GDM1 (cell line): ENCODE results near the gene CYP4A11.
"Not testable (repeated sequence)": the region's sequence is repeated elsewhere in the genome, so short reads cannot be mapped to it uniquely, and the experiment has no call there.

Source experiments
- DNase-seq: peaks from one replicate; lab custom pipeline; 2025; lab: John Stamatoyannopoulos, UW

CYP4A11 gene

GRCh38 chr1:46927249-46927835 is 13.9 kb downstream of the CYP4A11 start:
- DNase-seq = no peak

- DNase-seq = no peak
Measured at GRCh38 chr1:46910790-46911189, 30.5 kb downstream of the CYP4A11 start.

DNA sequence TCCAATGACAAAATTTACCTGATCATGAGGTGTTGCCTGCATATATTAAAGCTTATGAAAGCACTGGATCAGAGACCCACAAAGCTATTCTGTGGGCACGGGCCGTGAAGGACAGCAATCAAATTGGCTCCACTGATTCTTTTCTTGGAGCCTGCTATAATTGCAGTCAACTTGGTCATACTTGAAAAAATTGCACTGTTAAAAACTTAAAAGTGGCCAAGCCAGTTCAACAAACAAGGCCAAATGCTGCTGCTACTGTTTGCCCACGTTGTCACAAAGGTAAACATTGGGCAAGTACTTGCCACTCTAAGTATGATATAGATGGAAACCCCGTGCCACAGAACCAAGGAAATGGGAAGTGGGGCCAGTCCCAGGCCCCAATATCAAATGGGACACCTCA is 37.8 kb downstream of the CYP4A11 start:
- DNase-seq = no peak

- no peak for DNase-seq
Measured at GRCh38 chr1:46900401-46900800, 40.9 kb downstream of the CYP4A11 start.

DNA sequence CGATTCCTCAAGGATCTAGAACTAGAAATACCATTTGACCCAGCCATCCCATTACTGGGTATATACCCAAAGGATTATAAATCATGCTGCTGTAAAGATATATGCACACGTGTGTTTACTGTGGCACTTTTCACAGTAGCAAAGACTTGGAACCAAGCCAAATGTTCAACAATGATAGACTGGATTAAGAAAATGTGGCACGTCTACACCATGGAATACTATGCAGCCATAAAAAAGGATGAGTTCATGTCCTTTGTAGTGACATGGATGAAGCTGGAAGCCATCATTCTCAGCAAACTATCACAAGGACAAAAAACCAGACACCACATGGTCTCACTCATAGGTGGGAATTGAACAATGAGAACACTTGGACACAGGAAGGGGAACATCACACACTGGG is 59.6 kb downstream of the CYP4A11 start:
- DNase-seq = not testable (repeated sequence)
